ENCODE data around the gene CYP19A1. TPM values are rescaled to one million over a fixed set of nuclear protein-coding genes. Genes with fewer than 3 reads are reported as not detected.

CYP19A1 gene
- total and polyA plus RNA-seq, 2 experiments from 2014 or later: 0.76 to 1.2 TPM

DNA sequence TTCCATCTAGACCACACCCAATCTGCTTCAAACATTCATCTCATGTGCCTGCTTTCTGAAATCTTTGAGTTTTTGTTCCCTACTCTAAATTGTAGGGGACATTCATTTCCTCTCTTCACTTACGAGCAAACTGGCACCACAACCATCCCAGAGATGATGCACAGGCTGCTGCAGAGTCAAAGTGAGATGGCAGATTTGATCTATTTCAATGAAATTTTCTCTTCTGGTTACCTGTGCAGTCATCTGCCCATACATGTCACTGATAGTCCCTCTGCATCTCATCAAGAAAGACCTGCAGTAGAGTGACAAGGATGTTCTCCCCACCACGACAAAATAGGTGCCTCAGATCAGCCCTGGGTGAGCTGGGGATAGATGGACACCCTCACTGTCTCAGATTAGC, 125.5 kb downstream of the CYP19A1 start:
- no peak overlapping the region for H2AFZ ChIP-seq
- WGBS, 2 experiments (ENCODE audit: low coverage in 1 of 2, low lambda C conversion rate in 2 of 2, missing lambda C conversion rate in 2 of 2): 92 to 96% methylated on average over 2 of the region's 2 CpGs
- H3K9me3 ChIP-seq (ENCODE audit: low read depth): no peaks in the 10 kb centered on the region
- H3K79me2 ChIP-seq (ENCODE audit: insufficient read depth): no peaks in the 10 kb centered on the region
- H3K9me2 ChIP-seq (ENCODE audit: insufficient read depth): no peaks in the 10 kb centered on the region
- H3K4me1 ChIP-seq (ENCODE audit: insufficient read depth): no peaks in the 10 kb centered on the region
- no peaks in the 10 kb centered on the region for H3K27me3 ChIP-seq (replicated peaks; ENCODE audit: insufficient read depth)
- no peak overlapping the region for H3K9ac ChIP-seq
- no peaks in the 10 kb centered on the region for H3F3A ChIP-seq (ENCODE audit: insufficient read depth)
- no peak for DNase-seq
- no peak overlapping the region for H3K4me2 ChIP-seq (ENCODE audit: unreplicated experiment)
- H3K36me3 ChIP-seq (ENCODE audit: low read depth): no peaks in the 10 kb centered on the region
- no peak overlapping the region for H3K27ac ChIP-seq
- H4K20me1 ChIP-seq (ENCODE audit: insufficient read depth): no peaks in the 10 kb centered on the region
- in situ Hi-C loops (cut with MboI): no loop called here
- no peak overlapping the region for H3K4me3 ChIP-seq
- TF ChIP-seq EZH2 (IDR thresholded peaks at IDR 0.05; ENCODE audit: insufficient read depth, poor library complexity, severe bottlenecking) (no peak), EZH2phosphoT487 (IDR thresholded peaks at IDR 0.05; ENCODE audit: insufficient read depth, low read depth) (no peak)

DNA sequence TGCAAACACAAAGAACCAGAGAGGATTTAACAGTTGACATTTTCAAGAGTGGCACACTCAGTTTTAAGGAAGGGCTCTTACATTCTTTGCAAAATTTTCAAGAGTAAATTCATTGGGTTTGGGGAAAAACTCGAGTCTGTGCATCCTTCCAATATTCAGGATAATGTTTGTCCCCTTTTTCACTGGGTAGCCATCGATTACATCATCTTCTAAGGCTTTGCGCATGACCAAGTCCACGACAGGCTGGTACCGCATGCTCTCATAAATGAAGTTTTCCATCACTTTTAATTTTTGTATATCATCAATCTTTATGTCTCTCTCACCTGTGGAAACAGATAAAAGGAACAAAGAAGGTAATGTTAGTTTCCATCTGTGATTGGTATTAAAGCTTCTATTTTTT, 126.2 kb downstream of the CYP19A1 start:
- 84 to 87% methylated on average over 5 of the region's 5 CpGs for WGBS, 2 experiments (ENCODE audit: low coverage in 1 of 2, low lambda C conversion rate in 2 of 2, missing lambda C conversion rate in 2 of 2)
- H3K79me2 ChIP-seq (ENCODE audit: insufficient read depth): no peaks in the 10 kb centered on the region
- H3K4me3 ChIP-seq: no peak overlapping the region
- H3K9me2 ChIP-seq (ENCODE audit: insufficient read depth): no peaks in the 10 kb centered on the region
- no peak for DNase-seq
- H3K27ac ChIP-seq: no peak overlapping the region
- H3K4me2 ChIP-seq (ENCODE audit: unreplicated experiment): no peak overlapping the region
- TF ChIP-seq EZH2phosphoT487 (IDR thresholded peaks at IDR 0.05; ENCODE audit: insufficient read depth, low read depth) (no peak), EZH2 (IDR thresholded peaks at IDR 0.05; ENCODE audit: insufficient read depth, poor library complexity, severe bottlenecking) (no peak)
- no peaks in the 10 kb centered on the region for H3K9me3 ChIP-seq (ENCODE audit: low read depth)
- no peaks in the 10 kb centered on the region for H3K36me3 ChIP-seq (ENCODE audit: low read depth)
- H3F3A ChIP-seq (ENCODE audit: insufficient read depth): no peaks in the 10 kb centered on the region
- H3K9ac ChIP-seq: no peak overlapping the region
- H3K4me1 ChIP-seq (ENCODE audit: insufficient read depth): no peaks in the 10 kb centered on the region
- H3K27me3 ChIP-seq (replicated peaks; ENCODE audit: insufficient read depth): no peaks in the 10 kb centered on the region
- H2AFZ ChIP-seq: no peak overlapping the region
- in situ Hi-C loops (cut with MboI): no loop called here
- no peaks in the 10 kb centered on the region for H4K20me1 ChIP-seq (ENCODE audit: insufficient read depth)

DNA sequence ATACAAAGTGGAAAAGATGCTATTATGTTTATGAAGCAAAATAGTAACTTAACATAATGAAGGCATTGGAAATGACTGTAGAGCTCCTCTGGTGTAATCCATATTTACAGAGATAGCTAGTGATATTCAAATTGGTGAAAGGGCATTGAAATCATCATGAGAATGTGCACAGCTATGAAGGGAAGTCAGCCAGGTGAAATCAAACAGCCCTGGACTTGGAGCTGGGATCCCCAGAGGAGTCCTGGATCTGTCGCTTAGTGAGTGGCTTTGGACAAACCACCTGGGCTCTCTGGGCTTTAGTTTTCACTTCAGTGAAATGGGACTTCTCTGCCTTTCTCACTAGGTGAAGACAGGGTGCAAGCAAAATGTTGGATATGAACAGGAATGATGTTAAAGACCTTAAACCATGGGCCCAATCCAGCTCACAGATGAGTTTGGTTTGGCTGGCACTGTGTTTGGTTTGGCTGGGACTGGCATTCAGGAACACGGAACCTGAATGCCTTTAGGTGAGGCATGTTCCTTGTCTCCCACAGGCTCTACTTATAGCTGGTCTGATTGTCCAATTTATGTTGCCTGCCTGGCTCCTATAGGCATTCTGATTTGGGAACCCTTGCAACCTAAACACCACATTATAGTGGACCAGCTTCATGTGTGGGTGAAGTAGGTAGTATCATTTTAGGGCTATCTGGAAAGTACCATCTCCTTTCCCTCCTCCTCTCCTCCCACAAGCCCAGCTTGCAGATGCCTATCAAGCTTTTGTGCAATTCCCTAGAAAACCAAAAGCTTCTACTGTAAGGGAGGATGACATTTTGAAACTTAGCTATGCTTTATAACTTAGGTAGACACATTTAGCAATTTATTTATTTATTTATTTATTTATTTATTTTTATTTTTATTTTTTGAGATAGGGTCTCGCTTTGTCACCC, 133.1 kb downstream of the CYP19A1 start:
- DNase-seq: no peak
- Histone ChIP-seq H3K4me1 (ENCODE audit: insufficient read depth) (peaks cover 34% of the 10 kb centered on the region), H3K4me2 (ENCODE audit: unreplicated experiment) (no peak overlapping the region), H3F3A (ENCODE audit: insufficient read depth) (peaks cover 36% of the 10 kb centered on the region), H4K20me1 (ENCODE audit: insufficient read depth) (no peaks in the 10 kb centered on the region), H3K27ac (no peak overlapping the region), H2AFZ (no peak overlapping the region), H3K9me3 (ENCODE audit: low read depth) (no peaks in the 10 kb centered on the region), H3K9ac (no peak overlapping the region), H3K79me2 (ENCODE audit: insufficient read depth) (no peaks in the 10 kb centered on the region), H3K4me3 (no peak overlapping the region), H3K9me2 (ENCODE audit: insufficient read depth) (no peaks in the 10 kb centered on the region), H3K27me3 (replicated peaks; ENCODE audit: insufficient read depth) (no peaks in the 10 kb centered on the region), H3K36me3 (ENCODE audit: low read depth) (no peaks in the 10 kb centered on the region)
- TF ChIP-seq EZH2phosphoT487 (IDR thresholded peaks at IDR 0.05; ENCODE audit: insufficient read depth, low read depth): no peak
- no peak for TF ChIP-seq EZH2 (IDR thresholded peaks at IDR 0.05; ENCODE audit: insufficient read depth, poor library complexity, severe bottlenecking)
- in situ Hi-C loops (cut with MboI): no loop called here
- 95 to 98% methylated on average over 3 of the region's 3 CpGs for WGBS, 2 experiments (ENCODE audit: low coverage in 1 of 2, low lambda C conversion rate in 2 of 2, missing lambda C conversion rate in 2 of 2)

DNA sequence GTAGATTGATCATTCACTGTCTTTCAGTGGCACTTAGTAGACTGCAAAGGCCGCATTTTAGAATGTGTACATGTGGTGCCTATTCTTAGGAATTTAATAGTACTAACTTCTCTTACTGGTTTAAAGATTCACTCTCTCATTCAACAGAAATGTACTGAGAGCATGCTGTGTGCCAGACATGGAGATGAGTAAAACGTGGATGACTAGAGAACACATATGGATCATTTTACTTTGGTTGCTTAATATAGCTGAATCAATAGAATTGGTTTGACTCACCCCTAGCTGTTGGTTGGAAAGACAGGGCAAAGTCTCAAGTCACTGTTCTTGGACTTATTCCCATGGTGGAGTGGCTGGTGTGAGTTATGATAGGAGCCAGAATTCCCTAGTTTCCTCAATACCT, 134.6 kb downstream of the CYP19A1 start:
- Histone ChIP-seq H3K9ac (peak overlapping the region; percentile 43), H3F3A (ENCODE audit: insufficient read depth) (peaks cover 36% of the 10 kb centered on the region), H3K27ac (peak overlapping the region; percentile 83), H3K27me3 (replicated peaks; ENCODE audit: insufficient read depth) (no peaks in the 10 kb centered on the region), H3K4me3 (no peak overlapping the region), H3K4me2 (ENCODE audit: unreplicated experiment) (peak overlapping the region; percentile 64), H4K20me1 (ENCODE audit: insufficient read depth) (no peaks in the 10 kb centered on the region), H3K79me2 (ENCODE audit: insufficient read depth) (no peaks in the 10 kb centered on the region), H3K9me2 (ENCODE audit: insufficient read depth) (no peaks in the 10 kb centered on the region), H3K36me3 (ENCODE audit: low read depth) (no peaks in the 10 kb centered on the region), H2AFZ (peak overlapping the region; percentile 43; the same call in 1 of the 2 replicates), H3K9me3 (ENCODE audit: low read depth) (no peaks in the 10 kb centered on the region), H3K4me1 (ENCODE audit: insufficient read depth) (peaks cover 34% of the 10 kb centered on the region)
- WGBS, 2 experiments (ENCODE audit: low coverage in 1 of 2, low lambda C conversion rate in 2 of 2, missing lambda C conversion rate in 2 of 2): 0% methylated on average over 2 of the region's 2 CpGs
- peak; percentile 96 for DNase-seq
- in situ Hi-C loops (cut with MboI): no loop called here
- TF ChIP-seq EZH2 (IDR thresholded peaks at IDR 0.05; ENCODE audit: insufficient read depth, poor library complexity, severe bottlenecking) (no peak), EZH2phosphoT487 (IDR thresholded peaks at IDR 0.05; ENCODE audit: insufficient read depth, low read depth) (no peak)

All from GM23248 (cell line).